Pancreas (tissue), 10 donors: Measurements from ENCODE around the gene SKOR2. TPM values are rescaled to one million over a fixed set of nuclear protein-coding genes. Genes with fewer than 3 reads are reported as not detected.
"Not testable (repeated sequence)": the region's sequence is repeated elsewhere in the genome, so short reads cannot be mapped to it uniquely, and the experiment has no call there.

Source experiments
- ATAC-seq, 4 donors: fragments of 200-7000 bp; cut with Tn5 transposase; one replicate each; pipeline versions ENCODE4 v1.8.0 to v1.9.1; 2020; ENCODE audit warnings: mild to moderate bottlenecking in 4 of 4, moderate library complexity in 4 of 4
- DNase-seq, 6 donors: peaks; one replicate each; pipeline ENCODE4 v3.0.0-alpha.2; 2020
- FAIRE-seq: peaks from 2 replicates; lab custom pipeline; 2012; peaks lifted over from hg19 to GRCh38; lab: Jason Lieb, UNC
- H3K27ac ChIP-seq, 4 donors: fragments of 200-600 bp; sonication (generic); 1 replicate in 3 of 4; 2 replicates in 1 of 4; pipeline versions ENCODE4 v1.5.0 to v1.8.0; 2020
- H3K27me3 ChIP-seq, 4 donors: fragments of 200-600 bp; one replicate each; pipeline ENCODE4 v1.8.0; 2021
- H3K36me3 ChIP-seq, 3 donors: fragments of 200-600 bp; sonication (generic) in 1 of 3; one replicate each; pipeline versions ENCODE4 v1.5.0 to v1.8.0; 2020 to 2021
- H3K4me1 ChIP-seq, 3 donors: fragments of 200-600 bp; one replicate each; pipeline ENCODE4 v1.8.0; 2021
- H3K4me3 ChIP-seq, 4 donors: fragments of 200-600 bp; sonication (generic) in 2 of 4; one replicate each; pipeline versions ENCODE4 v1.5.0 to v1.8.0; 2020 to 2021
- H3K9me3 ChIP-seq, 4 donors: fragments of 200-600 bp; one replicate each; pipeline ENCODE4 v1.8.0; 2021
- WGBS, 2 donors: extraction: QIAGEN DNeasy Blood & Tissue Kit; methylation state at CpG; one replicate each; pipeline ENCODE4 v1.1.7; 2013; 5-methylcytosine and 5-hydroxymethylcytosine counted together
- intact Hi-C, 3 donors: fragments of 100-400 bp; cut with DNase I; formaldehyde crosslinking; loops; one replicate each; pipeline versions ENCODE4 v1.11.1 to v1.14.2; 2022
- polyA plus RNA-seq, 2 donors: library from polyadenylated mRNA; stranded (reverse); fragments of 200-250 nt; gene quantifications; one replicate each; pipeline ENCODE4 v1.2.3, GENCODE V29; 2013
- total RNA-seq, 6 donors: library from RNA; stranded (reverse); fragmentation: NEBNext Ultra II Directional in 4 of 6; extraction: Animal tissue kit (Norgen Biotek cat#: 25700) in 4 of 6; gene quantifications; one replicate each; pipeline versions ENCODE4 v1.2.1 to v1.2.4, GENCODE V29; 2021 to 2023
- TF ChIP-seq, protein P1 (sequence below), 4 donors: fragments of 200-600 bp; sonication (generic) in 3 of 4; IDR thresholded peaks; one replicate each; pipeline versions ENCODE4 v1.5.0 to v1.8.0; 2021; ENCODE audit warnings: antibody characterized with exemption in 4 of 4
- donor health status: healthy with polysubstance abuse.
- donor health status: DM: no; HTN: no; CAD: no; lungs with moderate emphysema.
- donor health status: DM: no; HTN: no; CAD: no.
- donor health status: control.
- donor health status: control.
- donor health status: Bipolar disorder and iron deficiency.
- donor health status: DM: yes; HTN: yes; CAD: no.
- donor health status: DM: no; HTN: no; CAD: no.
- donor health status: DM: no; HTN: no; CAD: no.
- donor health status: DM: yes; HTN: yes; CAD: no.

Gene SKOR2
- total and polyA plus RNA-seq, 8 donors, result not detected

DNA sequence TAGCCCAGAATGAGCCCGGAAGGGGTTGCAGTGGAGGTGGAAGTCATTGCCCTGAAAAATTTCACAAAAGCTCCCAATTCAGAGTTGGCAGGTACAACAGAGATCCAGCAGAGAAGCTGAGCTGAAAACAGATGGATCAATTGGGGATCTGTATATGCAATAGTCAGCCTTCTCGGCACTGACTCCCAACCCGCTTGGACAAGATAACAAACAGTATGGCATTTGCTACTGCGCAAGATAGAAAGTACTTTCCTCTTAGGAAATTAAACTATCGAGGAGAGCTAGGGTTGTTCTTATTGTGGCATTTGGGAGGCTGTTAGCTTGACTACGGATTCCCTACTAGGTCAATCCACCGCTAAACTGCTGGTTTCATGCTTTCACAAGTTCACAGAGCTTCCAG lies 63.7 kb downstream of the SKOR2 start:
- TF ChIP-seq, protein P1, sequence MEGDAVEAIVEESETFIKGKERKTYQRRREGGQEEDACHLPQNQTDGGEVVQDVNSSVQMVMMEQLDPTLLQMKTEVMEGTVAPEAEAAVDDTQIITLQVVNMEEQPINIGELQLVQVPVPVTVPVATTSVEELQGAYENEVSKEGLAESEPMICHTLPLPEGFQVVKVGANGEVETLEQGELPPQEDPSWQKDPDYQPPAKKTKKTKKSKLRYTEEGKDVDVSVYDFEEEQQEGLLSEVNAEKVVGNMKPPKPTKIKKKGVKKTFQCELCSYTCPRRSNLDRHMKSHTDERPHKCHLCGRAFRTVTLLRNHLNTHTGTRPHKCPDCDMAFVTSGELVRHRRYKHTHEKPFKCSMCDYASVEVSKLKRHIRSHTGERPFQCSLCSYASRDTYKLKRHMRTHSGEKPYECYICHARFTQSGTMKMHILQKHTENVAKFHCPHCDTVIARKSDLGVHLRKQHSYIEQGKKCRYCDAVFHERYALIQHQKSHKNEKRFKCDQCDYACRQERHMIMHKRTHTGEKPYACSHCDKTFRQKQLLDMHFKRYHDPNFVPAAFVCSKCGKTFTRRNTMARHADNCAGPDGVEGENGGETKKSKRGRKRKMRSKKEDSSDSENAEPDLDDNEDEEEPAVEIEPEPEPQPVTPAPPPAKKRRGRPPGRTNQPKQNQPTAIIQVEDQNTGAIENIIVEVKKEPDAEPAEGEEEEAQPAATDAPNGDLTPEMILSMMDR (IDR thresholded peaks at IDR 0.05), result no peak
- FAIRE-seq, result no peak

DNA sequence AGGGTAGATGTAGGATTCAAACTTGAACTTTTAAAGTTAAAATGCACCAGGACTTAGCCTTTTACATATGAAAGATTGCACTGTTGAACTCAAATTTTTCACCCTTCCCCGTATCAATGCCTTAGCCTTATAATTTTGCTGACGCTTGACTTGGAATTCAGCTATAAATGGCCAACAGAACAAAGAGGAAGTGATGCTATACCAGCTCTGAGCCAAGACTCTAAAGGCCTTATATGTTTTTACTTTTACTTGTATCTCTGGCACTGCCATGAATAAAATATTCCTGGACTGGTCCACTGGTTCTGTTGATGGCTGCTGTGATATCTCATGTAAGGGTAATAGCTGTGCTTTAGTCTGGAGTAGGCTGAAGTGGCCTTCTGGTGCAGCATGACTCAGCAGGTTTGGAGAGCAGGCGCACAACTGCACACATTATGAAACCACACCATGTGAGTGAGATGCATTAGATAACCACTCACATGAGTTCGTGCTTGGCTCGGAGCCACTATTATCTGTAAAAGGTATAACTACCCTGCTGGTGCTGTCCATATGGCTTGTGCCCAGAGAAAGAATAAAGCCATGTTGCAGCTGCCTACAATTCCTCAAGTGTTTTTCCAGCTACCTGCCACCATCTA lies 66.9 kb downstream of the SKOR2 start:
- ATAC-seq, result peak; percentile 35 to 80 (median 59)
- intact Hi-C loops, result no loop called here
- Histone ChIP-seq H3K4me1 (no peaks in the 10 kb centered on the region), H3K4me3 (no peak overlapping the region), H3K27ac (no peak overlapping the region), H3K36me3 (no peaks in the 10 kb centered on the region), H3K9me3 (no peaks in the 10 kb centered on the region), H3K27me3 (peaks cover 0 to 3% (median 0%) of the 10 kb centered on the region in 4 donors)
- TF ChIP-seq, protein P1 (IDR thresholded peaks at IDR 0.05), result no peak
- no peak for FAIRE-seq
- WGBS, 2 donors, result 55 to 64% methylated on average over 5 of the region's 5 CpGs
- DNase-seq, result peak in 4 of 6 donors; percentile 20 to 79 (median 51)

More for the DNA sequence above, 63.7 kb downstream of the SKOR2 start:
- ATAC-seq (no peak), DNase-seq (no peak)
- Histone ChIP-seq H3K4me3 (no peak overlapping the region), H3K9me3 (no peaks in the 10 kb centered on the region), H3K4me1 (no peaks in the 10 kb centered on the region), H3K27ac (no peak overlapping the region), H3K36me3 (no peaks in the 10 kb centered on the region), H3K27me3 (peaks cover 0 to 3% (median 0%) of the 10 kb centered on the region in 4 donors)
- WGBS, 2 donors, result 82 to 87% methylated on average over 7 of the region's 7 CpGs
- intact Hi-C loops, result no loop called here

DNA sequence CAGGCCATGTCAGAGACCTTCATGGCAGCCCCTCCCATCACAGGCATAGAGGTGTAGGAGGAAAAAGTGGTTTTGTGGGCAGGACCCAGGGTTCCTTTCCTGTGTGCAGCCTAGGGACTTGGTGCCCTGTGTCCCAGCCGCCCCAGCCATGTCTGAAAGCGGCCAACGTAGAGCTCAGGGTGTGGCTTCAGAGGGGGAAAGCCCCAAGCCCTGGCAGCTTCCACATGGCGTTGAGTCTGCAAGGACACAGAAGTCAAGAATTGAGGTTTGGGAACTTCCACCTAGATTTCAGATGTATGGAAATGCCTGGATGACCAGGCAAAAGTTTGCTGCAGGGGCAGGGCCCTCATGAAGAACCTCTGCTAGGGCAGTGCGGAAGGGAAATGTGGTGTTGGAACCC lies 69.3 kb downstream of the SKOR2 start:
- intact Hi-C loops, H3K27ac ChIP-seq, ATAC-seq, H3K4me3 ChIP-seq, DNase-seq, H3K4me1 ChIP-seq, H3K36me3 ChIP-seq, H3K9me3 ChIP-seq, H3K27me3 ChIP-seq, FAIRE-seq: not testable (repeated sequence)
- WGBS, 2 donors, result 84 to 85% methylated on average over 5 of the region's 5 CpGs

DNA sequence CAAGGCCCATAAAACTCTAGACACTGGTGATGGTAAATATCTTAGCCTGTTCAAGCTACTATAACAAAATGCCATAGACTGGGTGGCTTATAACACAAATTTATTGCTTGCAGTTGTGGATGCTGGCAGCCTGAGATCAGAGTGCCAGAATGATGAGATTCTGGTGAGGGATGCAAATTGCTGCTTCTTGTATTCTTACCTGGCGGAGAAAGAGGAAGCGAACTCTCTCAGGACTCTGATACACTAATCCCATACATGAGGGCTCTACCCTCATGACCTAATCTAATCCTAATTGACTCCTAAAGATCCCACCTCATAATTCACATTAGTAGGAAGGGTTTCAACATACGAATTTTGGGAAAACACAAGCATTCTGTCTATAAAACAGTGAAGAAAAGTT lies 70.7 kb downstream of the SKOR2 start:
- Histone ChIP-seq H3K9me3 (no peaks in the 10 kb centered on the region), H3K4me1 (no peaks in the 10 kb centered on the region), H3K36me3 (no peaks in the 10 kb centered on the region), H3K4me3 (no peak overlapping the region), H3K27me3 (no peaks in the 10 kb centered on the region), H3K27ac (no peak overlapping the region)
- DNase-seq, result no peak
- 80 to 86% methylated on average over 3 of the region's 3 CpGs for WGBS, 2 donors
- intact Hi-C loops, result no loop called here
- no peak for ATAC-seq
- FAIRE-seq, result no peak
- TF ChIP-seq, protein P1 (IDR thresholded peaks at IDR 0.05), result no peak

DNA sequence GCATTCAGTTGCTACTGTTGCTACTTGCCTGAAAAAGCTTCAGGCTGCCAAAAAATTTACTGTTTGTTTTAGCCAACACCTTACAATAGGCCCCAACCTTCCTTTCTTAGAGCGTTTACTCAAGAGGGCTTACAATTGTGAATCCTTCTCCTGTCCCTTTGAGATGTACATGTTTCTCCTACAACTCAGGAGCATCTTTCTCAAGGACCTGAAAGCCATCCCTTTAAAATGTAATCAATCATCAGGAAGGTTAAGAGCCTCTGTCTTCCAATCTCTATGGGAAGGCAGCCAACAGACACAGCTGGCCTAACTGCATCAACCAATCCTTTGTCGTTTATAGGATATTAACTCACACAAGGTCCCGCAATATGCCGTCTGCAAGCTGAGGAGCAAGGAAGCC lies 71.9 kb downstream of the SKOR2 start:
- Histone ChIP-seq H3K27me3 (no peaks in the 10 kb centered on the region), H3K9me3 (no peaks in the 10 kb centered on the region), H3K4me1 (peaks cover 4 to 6% (median 5%) of the 10 kb centered on the region in 3 donors), H3K27ac (no peak overlapping the region), H3K4me3 (no peak overlapping the region), H3K36me3 (no peaks in the 10 kb centered on the region)
- intact Hi-C loops, result no loop called here
- no peak for FAIRE-seq
- TF ChIP-seq, protein P1 (IDR thresholded peaks at IDR 0.05), result no peak
- ATAC-seq, result no peak
- 31 to 33% methylated on average over 4 of the region's 4 CpGs for WGBS, 2 donors
- no peak for DNase-seq
